HG03571 (cell line): ENCODE results near the gene MYO9A.
"Not testable (repeated sequence)": the region's sequence is repeated elsewhere in the genome, so short reads cannot be mapped to it uniquely, and the experiment has no call there.

Source experiments
- ATAC-seq: cut with Tn5 transposase; IDR thresholded peaks from one replicate; pipeline ENCODE4 v1.9.1; 2021; ENCODE audit not compliant: unreplicated experiment

MYO9A gene

DNA sequence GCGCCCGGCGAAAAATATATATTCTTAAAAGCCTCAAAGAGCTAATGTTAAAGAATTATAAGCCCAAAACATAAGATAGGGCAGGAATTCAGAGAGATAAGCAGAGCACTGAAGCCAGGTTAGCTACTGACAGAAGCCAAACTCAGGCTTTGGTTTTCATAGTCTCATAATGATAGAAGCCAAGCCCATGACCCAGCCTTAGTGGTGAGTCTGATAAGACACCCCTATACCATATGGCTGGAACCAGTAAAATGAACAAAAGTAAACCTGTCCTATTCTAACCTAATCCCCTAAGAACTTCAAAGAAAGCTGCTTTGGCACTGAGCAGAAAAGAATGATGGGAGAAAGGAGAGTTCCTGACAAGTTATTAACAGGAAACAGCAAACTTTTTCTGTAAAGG is 25.9 kb downstream of the MYO9A start:
- no peak for ATAC-seq

- no peak for ATAC-seq
Measured at GRCh38 chr15:72086920-72087648, 30.9 kb downstream of the MYO9A start.

DNA sequence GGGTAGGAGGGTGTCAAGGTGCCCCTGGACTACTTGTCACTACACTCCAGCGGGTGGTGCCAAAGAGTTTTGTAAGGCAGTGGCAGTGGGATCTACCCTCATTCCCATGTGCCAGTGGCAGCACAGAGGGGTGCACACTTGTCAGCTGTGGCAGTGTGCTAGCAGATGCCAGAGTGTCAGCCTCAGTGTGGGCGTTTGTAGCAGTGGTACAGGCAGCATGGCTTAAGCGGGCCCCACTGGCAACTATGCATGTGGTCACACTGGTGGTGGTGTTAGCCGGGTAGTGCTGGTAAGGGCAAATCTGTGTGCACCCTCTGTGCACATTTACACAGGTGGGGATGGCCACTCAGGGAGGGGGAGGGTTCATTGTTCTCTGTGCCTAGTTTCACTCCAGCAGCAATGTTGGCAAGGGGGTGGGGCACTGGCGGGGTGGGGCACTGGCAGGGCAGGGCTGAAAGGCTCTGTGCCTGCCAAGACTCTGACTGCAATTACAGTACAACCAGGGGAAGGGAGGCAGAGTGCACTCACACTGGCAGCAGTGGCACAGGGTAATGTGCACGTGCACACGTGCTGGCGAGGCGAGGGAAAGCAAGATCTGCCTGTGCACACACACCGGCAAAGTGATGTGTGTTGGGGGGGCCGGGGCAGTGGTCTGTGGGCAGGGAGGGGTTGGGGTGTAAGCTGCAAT is 31.8 kb downstream of the MYO9A start:
- ATAC-seq: no peak

GRCh38 chr15:72082176-72082575 is 35.8 kb downstream of the MYO9A start:
- ATAC-seq: no peak

- ATAC-seq: peak; percentile 97
Measured at GRCh38 chr15:72078887-72079286, 39.1 kb downstream of the MYO9A start.

DNA sequence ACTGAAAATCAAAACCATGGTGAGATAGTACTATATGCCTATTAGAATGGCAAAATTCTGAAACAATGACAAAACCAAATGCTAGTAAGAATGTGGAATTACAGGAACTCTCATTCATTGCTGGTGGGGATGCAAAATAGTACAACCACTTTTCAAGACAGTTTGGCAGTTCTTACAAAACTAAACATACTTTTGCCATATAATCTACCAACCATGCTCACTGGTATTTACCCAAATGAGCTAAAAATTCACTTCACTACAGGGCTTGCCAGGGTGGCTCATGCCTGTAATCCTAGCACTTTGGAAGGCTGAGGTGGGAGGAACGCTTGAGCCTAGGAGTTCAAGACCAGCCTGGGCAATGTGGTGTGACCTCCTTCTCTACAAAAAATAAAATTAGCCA is 40.0 kb downstream of the MYO9A start:
- ATAC-seq: no peak

DNA sequence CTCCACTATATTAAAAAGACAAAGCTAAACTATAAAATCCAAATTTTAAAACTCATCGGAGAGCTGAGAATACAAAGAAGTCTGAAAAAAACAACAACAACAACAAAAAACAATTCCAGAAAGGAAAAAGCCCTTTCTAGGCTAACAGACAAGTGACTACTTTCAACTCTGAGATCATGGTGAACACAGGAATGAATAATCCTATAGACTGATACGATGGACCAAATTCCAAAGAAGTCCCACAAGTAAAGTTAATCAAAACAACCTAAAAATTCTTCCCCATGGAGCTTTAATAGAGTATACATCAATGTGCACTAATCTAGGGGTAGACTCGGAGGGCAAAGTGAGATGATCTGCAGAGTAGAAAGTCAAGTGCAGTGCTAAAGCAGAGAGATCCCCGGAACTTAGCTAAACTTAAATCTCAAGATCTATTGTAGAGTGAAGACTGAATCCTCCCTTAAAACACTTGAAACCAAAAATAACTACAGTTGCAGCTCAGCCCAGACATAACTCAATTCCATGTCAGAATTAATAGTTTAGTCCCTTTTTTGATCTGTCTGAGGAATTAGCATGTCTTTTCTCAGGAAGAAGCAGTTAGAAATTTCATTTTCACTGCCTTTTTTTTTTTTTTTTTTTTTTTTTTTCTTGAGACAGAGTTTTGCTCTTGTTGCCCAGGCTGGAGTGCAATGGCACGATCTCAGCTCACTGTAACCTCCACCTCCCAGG is 43.5 kb downstream of the MYO9A start:
- no peak for ATAC-seq

DNA sequence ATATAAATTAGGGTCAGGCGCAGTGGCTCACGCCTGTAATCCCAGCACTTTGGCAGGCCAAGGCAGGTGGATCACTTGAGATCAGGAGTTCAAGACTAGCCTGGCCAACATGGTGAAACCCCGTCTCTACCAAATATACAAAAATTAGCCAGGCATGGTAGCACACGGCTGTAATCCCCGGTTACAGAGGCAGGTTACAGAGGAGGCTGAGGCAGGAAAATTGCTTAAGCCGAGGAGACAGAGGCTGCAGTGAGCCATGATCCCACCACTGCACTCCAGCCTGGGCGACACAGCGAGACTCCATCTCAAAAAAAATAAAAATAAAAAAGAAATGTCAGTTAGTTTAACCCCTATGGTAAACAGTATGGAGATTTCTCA is 46.5 kb downstream of the MYO9A start:
- ATAC-seq: not testable (repeated sequence)

DNA sequence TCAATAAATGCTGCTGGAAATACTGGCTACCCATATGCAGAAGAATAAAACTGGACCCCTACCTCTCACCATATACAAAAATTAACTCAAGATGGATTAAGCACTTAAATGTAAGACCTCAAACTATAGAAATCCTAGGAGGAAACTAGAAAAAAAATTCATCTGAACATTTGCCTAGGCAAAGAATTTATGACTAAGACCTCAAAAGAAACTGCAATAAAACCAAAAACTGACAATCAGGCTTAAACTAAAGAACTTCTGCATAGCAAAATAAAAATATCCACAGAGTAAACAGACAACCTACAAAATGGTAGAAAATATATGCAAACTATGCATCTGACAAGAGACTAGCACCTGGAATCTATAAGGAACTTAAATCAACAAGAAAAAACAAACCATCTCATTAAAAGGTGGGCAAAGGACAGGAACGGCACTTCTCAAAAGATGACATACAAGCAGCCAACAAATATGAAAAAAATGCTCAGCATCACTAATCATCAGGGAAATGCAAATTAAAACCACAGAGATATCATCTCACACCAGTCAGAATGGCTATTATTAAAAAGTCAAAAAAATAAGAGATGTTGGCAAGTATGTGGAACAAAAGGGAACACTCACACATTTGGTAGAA is 47.0 kb downstream of the MYO9A start:
- no peak for ATAC-seq

DNA sequence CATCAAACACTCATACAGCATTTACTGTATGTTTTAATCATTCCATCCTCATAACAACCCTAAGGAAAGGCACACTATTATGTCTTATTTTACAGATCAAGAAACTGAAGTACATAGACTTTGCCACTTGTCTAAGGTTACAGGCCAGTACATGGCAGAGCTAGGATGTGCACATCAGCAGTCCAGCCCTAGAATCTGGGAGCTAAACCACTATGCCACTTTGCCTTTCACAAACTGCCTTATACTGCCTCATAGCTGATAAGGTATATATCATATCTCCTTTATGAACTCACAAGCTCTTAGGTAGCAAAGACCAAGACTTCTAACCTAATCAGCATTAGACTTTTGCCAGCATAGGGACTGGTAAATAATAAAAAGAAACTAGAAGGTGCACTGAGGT is 49.1 kb downstream of the MYO9A start:
- no peak for ATAC-seq

DNA sequence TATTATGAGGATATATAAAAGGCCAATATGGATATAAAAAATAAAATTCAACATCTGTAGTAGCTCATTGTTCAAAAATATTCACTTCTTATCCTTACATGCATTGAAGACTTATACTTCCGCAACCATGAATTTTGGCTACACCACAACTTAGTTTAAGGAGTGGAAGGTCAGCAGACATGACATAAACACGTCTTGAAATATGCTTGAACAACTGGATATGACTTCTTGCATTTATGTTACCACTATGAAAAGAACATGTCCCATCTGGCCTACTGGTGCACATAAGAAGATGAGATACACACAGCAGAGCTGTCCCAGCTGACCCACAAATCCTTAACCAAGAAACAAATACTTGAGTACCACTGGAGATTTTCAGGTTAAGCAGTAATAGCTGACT is 52.1 kb downstream of the MYO9A start:
- no peak for ATAC-seq

DNA sequence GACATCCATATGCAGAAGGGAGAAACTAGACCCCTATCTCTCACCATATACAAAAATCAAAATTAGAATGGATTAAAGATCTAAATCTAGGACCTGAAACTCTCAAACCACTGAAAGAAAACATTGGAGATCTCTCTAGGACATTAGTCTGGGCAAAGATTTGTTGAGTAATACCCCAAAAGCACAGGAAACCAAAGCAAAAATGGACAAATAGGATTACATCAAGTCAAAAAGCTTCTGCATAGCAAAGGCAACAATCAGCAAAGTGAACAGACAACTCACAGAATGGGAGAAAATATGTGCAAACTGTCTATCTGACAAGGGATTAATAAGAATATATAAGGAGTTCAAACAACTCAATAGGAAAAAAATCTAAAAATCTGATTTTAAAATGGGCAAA is 54.8 kb downstream of the MYO9A start:
- ATAC-seq: no peak

DNA sequence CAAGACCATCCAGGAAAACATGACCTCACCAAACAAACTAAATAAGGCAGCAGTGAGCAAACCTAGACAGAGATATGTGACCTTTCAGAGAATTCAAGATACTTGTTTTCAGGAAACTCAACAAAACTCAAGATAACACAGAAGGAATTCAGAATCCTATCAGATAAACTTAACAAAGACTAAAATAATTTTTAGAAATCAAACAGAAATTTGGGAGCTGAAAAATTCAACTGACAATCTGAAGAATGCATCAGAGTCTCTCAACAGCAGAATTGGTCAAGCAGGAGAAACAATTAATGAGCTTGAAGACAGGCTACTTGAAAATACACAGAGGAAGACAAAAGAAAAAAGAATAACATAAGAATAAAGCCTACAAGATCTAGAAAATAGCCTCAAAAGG is 55.6 kb downstream of the MYO9A start:
- ATAC-seq: no peak

- ATAC-seq: no peak
Measured at GRCh38 chr15:72060687-72061250, 57.2 kb downstream of the MYO9A start.

- ATAC-seq: no peak
Measured at GRCh38 chr15:72058585-72058984, 59.4 kb downstream of the MYO9A start.

DNA sequence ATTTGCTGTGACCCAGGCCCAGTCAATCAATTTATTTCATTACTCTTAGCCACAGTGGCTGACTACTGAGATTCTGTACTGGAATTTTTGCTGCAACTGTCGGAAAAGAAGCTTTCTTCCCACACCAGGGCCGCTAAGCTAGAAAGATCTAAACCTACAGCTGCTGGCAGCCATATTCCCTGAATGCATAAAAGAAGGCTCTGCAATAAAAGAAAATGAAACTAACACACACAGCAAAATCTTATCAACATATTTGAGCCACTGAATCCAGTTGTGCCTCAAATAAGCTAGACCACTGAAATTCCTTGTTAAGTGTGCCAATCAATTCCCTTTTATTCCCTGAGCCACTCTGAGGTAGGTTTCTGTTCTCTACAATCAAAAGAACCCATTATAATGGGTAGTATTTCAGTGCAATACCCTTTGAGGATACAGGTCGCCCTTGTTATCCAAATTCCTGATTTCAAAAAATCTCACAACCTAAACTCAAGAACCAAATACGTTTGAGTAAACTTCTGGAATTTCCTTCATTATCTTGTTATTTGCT is 60.3 kb downstream of the MYO9A start:
- ATAC-seq: no peak

DNA sequence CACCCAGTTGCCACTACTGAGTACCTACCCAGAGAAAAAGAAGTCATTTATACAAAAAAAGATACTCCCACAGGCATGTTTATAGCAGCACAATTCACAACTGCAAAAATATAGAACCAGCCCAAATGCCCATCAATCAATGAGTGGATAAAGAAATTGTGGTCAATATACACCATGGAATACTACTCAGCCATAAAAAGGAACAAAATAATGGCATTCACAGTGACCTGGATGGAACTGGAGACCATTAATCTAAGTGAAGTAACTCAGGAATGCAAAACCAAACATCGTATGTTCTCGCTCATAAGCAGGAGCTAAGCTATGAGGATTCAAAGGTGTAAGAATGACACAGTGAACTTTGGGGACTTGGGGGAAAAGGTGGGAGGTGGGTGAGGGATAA is 61.7 kb downstream of the MYO9A start:
- not testable (repeated sequence) for ATAC-seq

GRCh38 chr15:72053297-72053696 is 64.7 kb downstream of the MYO9A start:
- ATAC-seq: not testable (repeated sequence)

GRCh38 chr15:72050700-72051099 is 67.2 kb downstream of the MYO9A start:
- no peak for ATAC-seq

DNA sequence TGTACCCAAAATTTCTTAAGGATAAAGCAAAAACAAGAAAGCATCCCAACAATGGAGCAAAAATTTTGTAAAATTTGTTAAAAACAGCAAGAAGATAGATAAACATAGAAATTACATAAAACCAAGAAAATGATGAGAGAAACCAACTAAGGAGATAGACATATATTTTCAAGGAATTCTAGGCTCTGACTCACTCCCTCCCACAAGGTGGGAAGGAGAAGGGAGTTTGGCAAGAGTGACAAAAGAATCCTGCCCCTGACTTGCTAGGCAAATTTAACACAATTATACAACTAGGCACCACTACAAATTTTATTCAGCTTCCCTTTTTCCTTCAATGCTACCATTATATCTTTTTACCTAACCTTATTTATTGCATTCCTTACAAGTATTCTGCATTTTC is 70.9 kb downstream of the MYO9A start:
- ATAC-seq: no peak

GRCh38 chr15:72044956-72045355 is 73.0 kb downstream of the MYO9A start:
- no peak for ATAC-seq
